Measurements from ENCODE around the gene ARID5A. TPM values are rescaled to one million over a fixed set of nuclear protein-coding genes. Genes with fewer than 3 reads are reported as not detected.

The ARID5A gene
- total RNA-seq, 1 donor from 2014 or later = 17.3 TPM

DNA sequence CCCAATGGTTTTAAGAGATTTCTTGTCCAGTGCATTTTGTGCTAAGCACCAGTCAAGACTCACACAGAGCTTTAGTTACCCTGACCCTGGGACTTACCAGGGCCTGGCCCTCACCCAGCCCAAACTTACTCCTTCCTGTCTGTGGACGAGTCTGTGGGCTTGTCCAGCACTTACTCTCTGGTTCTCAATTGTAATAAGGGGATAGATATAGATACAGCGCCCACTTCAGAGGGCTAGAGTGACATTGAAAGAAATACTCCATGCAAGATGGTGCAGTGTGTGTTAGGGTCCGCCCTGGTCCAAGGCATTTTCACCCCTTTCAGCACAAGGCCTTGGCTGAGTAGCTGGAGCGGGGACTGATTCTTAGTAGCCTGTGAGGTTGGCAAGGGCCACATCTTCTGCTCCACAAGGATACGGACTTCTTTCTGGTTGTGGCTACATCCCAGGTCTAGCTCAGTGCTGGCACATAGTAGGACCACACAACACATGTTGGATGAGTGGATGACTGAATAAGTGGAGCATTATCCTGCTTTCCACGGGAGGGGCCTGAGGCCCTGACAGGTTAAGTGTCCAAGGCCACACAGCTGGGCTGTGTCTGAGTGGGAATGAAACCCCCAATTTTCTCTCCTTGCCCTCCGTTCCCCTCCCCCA lies 3.8 kb upstream of the ARID5A start:
- no peaks in the 10 kb centered on the region for H3K9me3 ChIP-seq (replicated peaks)
- no peak for DNase-seq
- H3K4me3 ChIP-seq = no peak overlapping the region
- H3K27ac ChIP-seq (replicated peaks) = peak overlapping the region; percentile 95
- H3K4me1 ChIP-seq = peaks cover 97% of the 10 kb centered on the region
- intact Hi-C loops (cut with micrococcal nuclease) = no loop called here
- H3K27me3 ChIP-seq (ENCODE audit: low read depth) = no peaks in the 10 kb centered on the region
- H3K36me3 ChIP-seq = no peaks in the 10 kb centered on the region
- no peak for TF ChIP-seq CTCF (IDR thresholded peaks at IDR 0.05; ENCODE audit: borderline replicate concordance)

- DNase-seq = peak; percentile 84
- Histone ChIP-seq H3K4me3 (peak overlapping the region; percentile 4), H3K27ac (replicated peaks) (peak overlapping the region; percentile 95), H3K27me3 (ENCODE audit: low read depth) (no peaks in the 10 kb centered on the region), H3K36me3 (no peaks in the 10 kb centered on the region), H3K4me1 (peaks cover 97% of the 10 kb centered on the region), H3K9me3 (replicated peaks) (no peaks in the 10 kb centered on the region)
- TF ChIP-seq CTCF (IDR thresholded peaks at IDR 0.05; ENCODE audit: borderline replicate concordance) = no peak
- intact Hi-C loops (cut with micrococcal nuclease) = no loop called here
Observed at GRCh38 chr2:96533292-96534073, 3.1 kb upstream of the ARID5A start.

GRCh38 chr2:96534141-96534540 lies 2.4 kb upstream of the ARID5A start:
- Histone ChIP-seq H3K9me3 (replicated peaks) (no peaks in the 10 kb centered on the region), H3K4me3 (peak overlapping the region; percentile 4), H3K36me3 (no peaks in the 10 kb centered on the region), H3K27ac (replicated peaks) (peak overlapping the region; percentile 95), H3K4me1 (peaks cover 97% of the 10 kb centered on the region), H3K27me3 (ENCODE audit: low read depth) (no peaks in the 10 kb centered on the region)
- intact Hi-C loops (cut with micrococcal nuclease) = no loop called here
- DNase-seq = no peak
- TF ChIP-seq CTCF (IDR thresholded peaks at IDR 0.05; ENCODE audit: borderline replicate concordance) = no peak

- no peak for TF ChIP-seq CTCF (IDR thresholded peaks at IDR 0.05; ENCODE audit: borderline replicate concordance)
- DNase-seq = no peak
- Histone ChIP-seq H3K36me3 (no peaks in the 10 kb centered on the region), H3K27me3 (ENCODE audit: low read depth) (no peaks in the 10 kb centered on the region), H3K4me3 (no peak overlapping the region), H3K9me3 (replicated peaks) (no peaks in the 10 kb centered on the region), H3K27ac (replicated peaks) (peak overlapping the region; percentile 95), H3K4me1 (peaks cover 97% of the 10 kb centered on the region)
- intact Hi-C loops (cut with micrococcal nuclease) = no loop called here
Observed at GRCh38 chr2:96534701-96535181, 1.8 kb upstream of the ARID5A start.

DNA sequence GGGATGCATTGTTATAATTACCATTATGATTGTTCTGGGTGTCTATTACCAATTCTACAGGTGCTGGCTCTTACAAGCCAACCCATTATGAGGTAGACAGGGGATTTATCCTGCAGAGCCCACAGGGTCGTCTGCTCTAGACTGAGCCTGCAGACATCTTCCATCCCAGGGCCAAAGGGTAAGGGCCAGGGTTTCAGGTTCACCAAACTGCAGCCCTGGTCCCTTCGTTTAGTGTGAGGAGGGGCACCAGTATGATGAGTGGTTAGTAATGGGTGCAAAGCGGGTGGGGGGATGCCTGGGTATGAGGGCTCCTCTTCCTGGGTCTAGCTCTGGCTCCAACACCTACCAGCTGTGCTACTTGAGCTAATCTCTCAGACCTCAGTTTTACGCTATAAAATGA lies 1.2 kb upstream of the ARID5A start:
- Histone ChIP-seq H3K27ac (replicated peaks) (peak overlapping the region; percentile 95), H3K36me3 (no peaks in the 10 kb centered on the region), H3K9me3 (replicated peaks) (no peaks in the 10 kb centered on the region), H3K27me3 (ENCODE audit: low read depth) (no peaks in the 10 kb centered on the region), H3K4me3 (no peak overlapping the region), H3K4me1 (peaks cover 97% of the 10 kb centered on the region)
- no peak for TF ChIP-seq CTCF (IDR thresholded peaks at IDR 0.05; ENCODE audit: borderline replicate concordance)
- intact Hi-C loops (cut with micrococcal nuclease) = no loop called here
- DNase-seq = no peak

Data from left ventricle myocardium inferior (tissue), 1 donor.